ENCODE results near the gene TRERF1.

- TF ChIP-seq, protein P1, sequence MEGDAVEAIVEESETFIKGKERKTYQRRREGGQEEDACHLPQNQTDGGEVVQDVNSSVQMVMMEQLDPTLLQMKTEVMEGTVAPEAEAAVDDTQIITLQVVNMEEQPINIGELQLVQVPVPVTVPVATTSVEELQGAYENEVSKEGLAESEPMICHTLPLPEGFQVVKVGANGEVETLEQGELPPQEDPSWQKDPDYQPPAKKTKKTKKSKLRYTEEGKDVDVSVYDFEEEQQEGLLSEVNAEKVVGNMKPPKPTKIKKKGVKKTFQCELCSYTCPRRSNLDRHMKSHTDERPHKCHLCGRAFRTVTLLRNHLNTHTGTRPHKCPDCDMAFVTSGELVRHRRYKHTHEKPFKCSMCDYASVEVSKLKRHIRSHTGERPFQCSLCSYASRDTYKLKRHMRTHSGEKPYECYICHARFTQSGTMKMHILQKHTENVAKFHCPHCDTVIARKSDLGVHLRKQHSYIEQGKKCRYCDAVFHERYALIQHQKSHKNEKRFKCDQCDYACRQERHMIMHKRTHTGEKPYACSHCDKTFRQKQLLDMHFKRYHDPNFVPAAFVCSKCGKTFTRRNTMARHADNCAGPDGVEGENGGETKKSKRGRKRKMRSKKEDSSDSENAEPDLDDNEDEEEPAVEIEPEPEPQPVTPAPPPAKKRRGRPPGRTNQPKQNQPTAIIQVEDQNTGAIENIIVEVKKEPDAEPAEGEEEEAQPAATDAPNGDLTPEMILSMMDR (IDR thresholded peaks at IDR 0.05) = no peak
- TF ChIP-seq ZNF121 (CRISPR knock-in tag; IDR thresholded peaks at IDR 0.05) (no peak), ZNF317 (CRISPR knock-in tag; IDR thresholded peaks at IDR 0.05; ENCODE audit: borderline replicate concordance, low read depth) (no peak), ZNF138 (CRISPR knock-in tag; conservative IDR thresholded peaks at IDR 0.05) (no peak), IRF2 (CRISPR knock-in tag; IDR thresholded peaks at IDR 0.05; ENCODE audit: borderline replicate concordance, low read depth) (no peak), ZNF281 (CRISPR knock-in tag; IDR thresholded peaks at IDR 0.05) (no peak), JUN (CRISPR knock-in tag; IDR thresholded peaks at IDR 0.05) (no peak), ESRRA (CRISPR knock-in tag; IDR thresholded peaks at IDR 0.05; ENCODE audit: borderline replicate concordance) (no peak), TP53 (CRISPR knock-in tag; IDR thresholded peaks at IDR 0.05) (no peak), ETV6 (CRISPR knock-in tag; IDR thresholded peaks at IDR 0.05) (no peak), ZNF423 (CRISPR knock-in tag; IDR thresholded peaks at IDR 0.05) (no peak)
- TF ChIP-seq, protein P2, sequence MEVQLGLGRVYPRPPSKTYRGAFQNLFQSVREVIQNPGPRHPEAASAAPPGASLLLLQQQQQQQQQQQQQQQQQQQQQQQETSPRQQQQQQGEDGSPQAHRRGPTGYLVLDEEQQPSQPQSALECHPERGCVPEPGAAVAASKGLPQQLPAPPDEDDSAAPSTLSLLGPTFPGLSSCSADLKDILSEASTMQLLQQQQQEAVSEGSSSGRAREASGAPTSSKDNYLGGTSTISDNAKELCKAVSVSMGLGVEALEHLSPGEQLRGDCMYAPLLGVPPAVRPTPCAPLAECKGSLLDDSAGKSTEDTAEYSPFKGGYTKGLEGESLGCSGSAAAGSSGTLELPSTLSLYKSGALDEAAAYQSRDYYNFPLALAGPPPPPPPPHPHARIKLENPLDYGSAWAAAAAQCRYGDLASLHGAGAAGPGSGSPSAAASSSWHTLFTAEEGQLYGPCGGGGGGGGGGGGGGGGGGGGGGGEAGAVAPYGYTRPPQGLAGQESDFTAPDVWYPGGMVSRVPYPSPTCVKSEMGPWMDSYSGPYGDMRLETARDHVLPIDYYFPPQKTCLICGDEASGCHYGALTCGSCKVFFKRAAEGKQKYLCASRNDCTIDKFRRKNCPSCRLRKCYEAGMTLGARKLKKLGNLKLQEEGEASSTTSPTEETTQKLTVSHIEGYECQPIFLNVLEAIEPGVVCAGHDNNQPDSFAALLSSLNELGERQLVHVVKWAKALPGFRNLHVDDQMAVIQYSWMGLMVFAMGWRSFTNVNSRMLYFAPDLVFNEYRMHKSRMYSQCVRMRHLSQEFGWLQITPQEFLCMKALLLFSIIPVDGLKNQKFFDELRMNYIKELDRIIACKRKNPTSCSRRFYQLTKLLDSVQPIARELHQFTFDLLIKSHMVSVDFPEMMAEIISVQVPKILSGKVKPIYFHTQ (CRISPR knock-in tag; IDR thresholded peaks at IDR 0.05) = no peak
- TF ChIP-seq, protein P3, sequence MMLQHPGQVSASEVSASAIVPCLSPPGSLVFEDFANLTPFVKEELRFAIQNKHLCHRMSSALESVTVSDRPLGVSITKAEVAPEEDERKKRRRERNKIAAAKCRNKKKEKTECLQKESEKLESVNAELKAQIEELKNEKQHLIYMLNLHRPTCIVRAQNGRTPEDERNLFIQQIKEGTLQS (CRISPR knock-in tag; conservative IDR thresholded peaks at IDR 0.05) = no peak
Observed at GRCh38 chr6:42194056-42194455, 257.7 kb downstream of the TRERF1 start.

Measured in WTC11 (cell line).